H1 (cell line): ENCODE results near the gene JPT2. TPM values are rescaled to one million over a fixed set of nuclear protein-coding genes. Genes with fewer than 3 reads are reported as not detected.

Source experiments
- ASH2L ChIP-seq: fragments of 200-600, 300-600 bp; sonication (generic); IDR thresholded peaks from one replicate; pipeline ENCODE4 v1.7.1; 2017; ENCODE audit warnings: low read length
- CTBP2 ChIP-seq: IDR thresholded peaks from 2 replicates; pipeline ENCODE4 v1.7.0; 2011; ENCODE audit warnings: borderline replicate concordance, mild to moderate bottlenecking, moderate library complexity, mixed read lengths, low read length; ENCODE audit not compliant: insufficient read depth, insufficient read length
- JUN ChIP-seq: IDR thresholded peaks from 2 replicates; pipeline ENCODE4 v1.6.1; 2011; ENCODE audit warnings: low read depth, mild to moderate bottlenecking, improper control_type of control experiment, low read length
- MAFK ChIP-seq: IDR thresholded peaks from 2 replicates; pipeline ENCODE4 v1.6.1; 2012; ENCODE audit warnings: low read depth, mild to moderate bottlenecking, improper control_type of control experiment, low read length
- POU5F1 ChIP-seq: IDR thresholded peaks from 2 replicates; pipeline ENCODE4 v1.6.1; 2011; ENCODE audit warnings: low read depth, mild to moderate bottlenecking, low read length, moderate library complexity
- RBBP5 ChIP-seq: IDR thresholded peaks from 2 replicates; pipeline ENCODE4 v1.7.1; 2012; ENCODE audit warnings: low read depth, mild to moderate bottlenecking, inconsistent platforms, low read length, moderate library complexity, borderline replicate concordance
- RXRA ChIP-seq: IDR thresholded peaks from 2 replicates; pipeline ENCODE4 v1.6.1; 2011; ENCODE audit warnings: low read depth, mild to moderate bottlenecking, low read length, moderate library complexity; ENCODE audit not compliant: insufficient read depth
- SP4 ChIP-seq: IDR thresholded peaks from 2 replicates; pipeline ENCODE4 v1.6.1; 2012; ENCODE audit warnings: low read length, inconsistent platforms
- polyA plus RNA-seq, 7 experiments: library from polyadenylated mRNA; depleted of rRNA in 3 of 7; stranded (reverse) in 5 of 7; unstranded in 2 of 7; fragments of >200 nt in 5 of 7; fragments of 200-250 nt in 2 of 7; gene quantifications; 1 replicate in 5 of 7; 2 replicates in 1 of 7; 4 replicates in 1 of 7; pipeline versions ENCODE4 v1.2.1 to v1.2.3, GENCODE V29; 2011 to 2013; ENCODE audit warnings: missing spikeins in 2 of 7, mixed read lengths in 2 of 7
- total RNA-seq: library from RNA; stranded (reverse); fragmentation: NEBNext Ultra II Directional; extraction: Animal tissue kit (Norgen Biotek cat#: 25700); gene quantifications from 2 replicates; pipeline ENCODE4 v1.2.1, GENCODE V29; 2021
- TF ChIP-seq, protein P1 (sequence below): fragments of 300-600 bp; sonication (generic); IDR thresholded peaks from 2 replicates; pipeline ENCODE4 v1.7.1; 2012; ENCODE audit warnings: low read length, moderate library complexity, mild to moderate bottlenecking, inconsistent platforms; ENCODE audit not compliant: insufficient replicate concordance
- TF ChIP-seq, protein P2 (sequence below): IDR thresholded peaks from 2 replicates; pipeline ENCODE4 v1.6.1; 2011; ENCODE audit warnings: low read length, improper control_type of control experiment

Gene JPT2
- total and polyA plus RNA-seq, 2 of the 8 experiments (the other 6 are each of a cell fraction or from before 2014, with no cell fraction given), result 67.6 to 197 TPM

DNA sequence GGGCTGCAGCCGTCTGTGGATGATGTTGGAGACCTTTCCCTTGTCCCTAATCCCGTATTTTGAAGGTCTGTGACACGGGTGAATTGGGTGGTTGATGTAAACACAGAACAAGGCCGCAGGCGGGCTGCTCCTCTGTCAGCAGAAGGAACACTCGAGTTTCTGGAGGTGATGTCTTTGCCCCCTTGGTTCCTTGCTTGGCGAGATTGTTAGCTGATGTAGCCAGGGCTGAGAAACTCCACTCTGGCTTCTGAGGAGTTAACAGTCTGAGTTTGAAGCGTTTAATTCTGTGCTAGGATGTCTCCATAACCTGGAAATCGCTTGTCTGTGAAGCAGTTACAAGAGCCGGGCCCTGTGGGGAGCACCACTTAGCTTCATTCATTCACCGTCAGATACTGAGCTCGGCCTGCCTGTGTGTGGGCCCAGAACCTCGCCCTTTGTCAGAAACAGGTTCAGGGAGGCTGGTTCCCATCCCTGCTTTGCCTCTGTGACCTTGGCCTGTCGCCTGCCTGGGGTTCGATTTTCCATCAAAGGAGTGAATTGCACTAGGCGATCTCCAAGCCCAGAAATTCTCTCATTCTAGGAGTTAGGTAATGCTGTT is 29.2 kb downstream of the JPT2 start (continued):
- TF ChIP-seq, protein P1, sequence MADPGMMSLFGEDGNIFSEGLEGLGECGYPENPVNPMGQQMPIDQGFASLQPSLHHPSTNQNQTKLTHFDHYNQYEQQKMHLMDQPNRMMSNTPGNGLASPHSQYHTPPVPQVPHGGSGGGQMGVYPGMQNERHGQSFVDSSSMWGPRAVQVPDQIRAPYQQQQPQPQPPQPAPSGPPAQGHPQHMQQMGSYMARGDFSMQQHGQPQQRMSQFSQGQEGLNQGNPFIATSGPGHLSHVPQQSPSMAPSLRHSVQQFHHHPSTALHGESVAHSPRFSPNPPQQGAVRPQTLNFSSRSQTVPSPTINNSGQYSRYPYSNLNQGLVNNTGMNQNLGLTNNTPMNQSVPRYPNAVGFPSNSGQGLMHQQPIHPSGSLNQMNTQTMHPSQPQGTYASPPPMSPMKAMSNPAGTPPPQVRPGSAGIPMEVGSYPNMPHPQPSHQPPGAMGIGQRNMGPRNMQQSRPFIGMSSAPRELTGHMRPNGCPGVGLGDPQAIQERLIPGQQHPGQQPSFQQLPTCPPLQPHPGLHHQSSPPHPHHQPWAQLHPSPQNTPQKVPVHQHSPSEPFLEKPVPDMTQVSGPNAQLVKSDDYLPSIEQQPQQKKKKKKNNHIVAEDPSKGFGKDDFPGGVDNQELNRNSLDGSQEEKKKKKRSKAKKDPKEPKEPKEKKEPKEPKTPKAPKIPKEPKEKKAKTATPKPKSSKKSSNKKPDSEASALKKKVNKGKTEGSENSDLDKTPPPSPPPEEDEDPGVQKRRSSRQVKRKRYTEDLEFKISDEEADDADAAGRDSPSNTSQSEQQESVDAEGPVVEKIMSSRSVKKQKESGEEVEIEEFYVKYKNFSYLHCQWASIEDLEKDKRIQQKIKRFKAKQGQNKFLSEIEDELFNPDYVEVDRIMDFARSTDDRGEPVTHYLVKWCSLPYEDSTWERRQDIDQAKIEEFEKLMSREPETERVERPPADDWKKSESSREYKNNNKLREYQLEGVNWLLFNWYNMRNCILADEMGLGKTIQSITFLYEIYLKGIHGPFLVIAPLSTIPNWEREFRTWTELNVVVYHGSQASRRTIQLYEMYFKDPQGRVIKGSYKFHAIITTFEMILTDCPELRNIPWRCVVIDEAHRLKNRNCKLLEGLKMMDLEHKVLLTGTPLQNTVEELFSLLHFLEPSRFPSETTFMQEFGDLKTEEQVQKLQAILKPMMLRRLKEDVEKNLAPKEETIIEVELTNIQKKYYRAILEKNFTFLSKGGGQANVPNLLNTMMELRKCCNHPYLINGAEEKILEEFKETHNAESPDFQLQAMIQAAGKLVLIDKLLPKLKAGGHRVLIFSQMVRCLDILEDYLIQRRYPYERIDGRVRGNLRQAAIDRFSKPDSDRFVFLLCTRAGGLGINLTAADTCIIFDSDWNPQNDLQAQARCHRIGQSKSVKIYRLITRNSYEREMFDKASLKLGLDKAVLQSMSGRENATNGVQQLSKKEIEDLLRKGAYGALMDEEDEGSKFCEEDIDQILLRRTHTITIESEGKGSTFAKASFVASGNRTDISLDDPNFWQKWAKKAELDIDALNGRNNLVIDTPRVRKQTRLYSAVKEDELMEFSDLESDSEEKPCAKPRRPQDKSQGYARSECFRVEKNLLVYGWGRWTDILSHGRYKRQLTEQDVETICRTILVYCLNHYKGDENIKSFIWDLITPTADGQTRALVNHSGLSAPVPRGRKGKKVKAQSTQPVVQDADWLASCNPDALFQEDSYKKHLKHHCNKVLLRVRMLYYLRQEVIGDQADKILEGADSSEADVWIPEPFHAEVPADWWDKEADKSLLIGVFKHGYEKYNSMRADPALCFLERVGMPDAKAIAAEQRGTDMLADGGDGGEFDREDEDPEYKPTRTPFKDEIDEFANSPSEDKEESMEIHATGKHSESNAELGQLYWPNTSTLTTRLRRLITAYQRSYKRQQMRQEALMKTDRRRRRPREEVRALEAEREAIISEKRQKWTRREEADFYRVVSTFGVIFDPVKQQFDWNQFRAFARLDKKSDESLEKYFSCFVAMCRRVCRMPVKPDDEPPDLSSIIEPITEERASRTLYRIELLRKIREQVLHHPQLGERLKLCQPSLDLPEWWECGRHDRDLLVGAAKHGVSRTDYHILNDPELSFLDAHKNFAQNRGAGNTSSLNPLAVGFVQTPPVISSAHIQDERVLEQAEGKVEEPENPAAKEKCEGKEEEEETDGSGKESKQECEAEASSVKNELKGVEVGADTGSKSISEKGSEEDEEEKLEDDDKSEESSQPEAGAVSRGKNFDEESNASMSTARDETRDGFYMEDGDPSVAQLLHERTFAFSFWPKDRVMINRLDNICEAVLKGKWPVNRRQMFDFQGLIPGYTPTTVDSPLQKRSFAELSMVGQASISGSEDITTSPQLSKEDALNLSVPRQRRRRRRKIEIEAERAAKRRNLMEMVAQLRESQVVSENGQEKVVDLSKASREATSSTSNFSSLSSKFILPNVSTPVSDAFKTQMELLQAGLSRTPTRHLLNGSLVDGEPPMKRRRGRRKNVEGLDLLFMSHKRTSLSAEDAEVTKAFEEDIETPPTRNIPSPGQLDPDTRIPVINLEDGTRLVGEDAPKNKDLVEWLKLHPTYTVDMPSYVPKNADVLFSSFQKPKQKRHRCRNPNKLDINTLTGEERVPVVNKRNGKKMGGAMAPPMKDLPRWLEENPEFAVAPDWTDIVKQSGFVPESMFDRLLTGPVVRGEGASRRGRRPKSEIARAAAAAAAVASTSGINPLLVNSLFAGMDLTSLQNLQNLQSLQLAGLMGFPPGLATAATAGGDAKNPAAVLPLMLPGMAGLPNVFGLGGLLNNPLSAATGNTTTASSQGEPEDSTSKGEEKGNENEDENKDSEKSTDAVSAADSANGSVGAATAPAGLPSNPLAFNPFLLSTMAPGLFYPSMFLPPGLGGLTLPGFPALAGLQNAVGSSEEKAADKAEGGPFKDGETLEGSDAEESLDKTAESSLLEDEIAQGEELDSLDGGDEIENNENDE, result no peak
- TF ChIP-seq POU5F1 (no peak), ASH2L (no peak), SP4 (no peak), MAFK (no peak), CTBP2 (no peak), RXRA (no peak), JUN (no peak), RBBP5 (no peak)
- TF ChIP-seq, protein P2, sequence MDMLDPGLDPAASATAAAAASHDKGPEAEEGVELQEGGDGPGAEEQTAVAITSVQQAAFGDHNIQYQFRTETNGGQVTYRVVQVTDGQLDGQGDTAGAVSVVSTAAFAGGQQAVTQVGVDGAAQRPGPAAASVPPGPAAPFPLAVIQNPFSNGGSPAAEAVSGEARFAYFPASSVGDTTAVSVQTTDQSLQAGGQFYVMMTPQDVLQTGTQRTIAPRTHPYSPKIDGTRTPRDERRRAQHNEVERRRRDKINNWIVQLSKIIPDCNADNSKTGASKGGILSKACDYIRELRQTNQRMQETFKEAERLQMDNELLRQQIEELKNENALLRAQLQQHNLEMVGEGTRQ, result no peak
